GM18505 (cell line): ENCODE results near the gene TACO1.

Experiments
- ATAC-seq: cut with Tn5 transposase; IDR thresholded peaks from one replicate; pipeline ENCODE4 v1.9.1; 2021; ENCODE audit not compliant: unreplicated experiment
- POLR2A ChIP-seq: IDR thresholded peaks from 4 replicates; pipeline ENCODE4 v1.6.1; 2011; ENCODE audit warnings: borderline replicate concordance; ENCODE audit not compliant: insufficient read depth, insufficient read length; ENCODE audit errors: extremely low read depth

The TACO1 gene

DNA sequence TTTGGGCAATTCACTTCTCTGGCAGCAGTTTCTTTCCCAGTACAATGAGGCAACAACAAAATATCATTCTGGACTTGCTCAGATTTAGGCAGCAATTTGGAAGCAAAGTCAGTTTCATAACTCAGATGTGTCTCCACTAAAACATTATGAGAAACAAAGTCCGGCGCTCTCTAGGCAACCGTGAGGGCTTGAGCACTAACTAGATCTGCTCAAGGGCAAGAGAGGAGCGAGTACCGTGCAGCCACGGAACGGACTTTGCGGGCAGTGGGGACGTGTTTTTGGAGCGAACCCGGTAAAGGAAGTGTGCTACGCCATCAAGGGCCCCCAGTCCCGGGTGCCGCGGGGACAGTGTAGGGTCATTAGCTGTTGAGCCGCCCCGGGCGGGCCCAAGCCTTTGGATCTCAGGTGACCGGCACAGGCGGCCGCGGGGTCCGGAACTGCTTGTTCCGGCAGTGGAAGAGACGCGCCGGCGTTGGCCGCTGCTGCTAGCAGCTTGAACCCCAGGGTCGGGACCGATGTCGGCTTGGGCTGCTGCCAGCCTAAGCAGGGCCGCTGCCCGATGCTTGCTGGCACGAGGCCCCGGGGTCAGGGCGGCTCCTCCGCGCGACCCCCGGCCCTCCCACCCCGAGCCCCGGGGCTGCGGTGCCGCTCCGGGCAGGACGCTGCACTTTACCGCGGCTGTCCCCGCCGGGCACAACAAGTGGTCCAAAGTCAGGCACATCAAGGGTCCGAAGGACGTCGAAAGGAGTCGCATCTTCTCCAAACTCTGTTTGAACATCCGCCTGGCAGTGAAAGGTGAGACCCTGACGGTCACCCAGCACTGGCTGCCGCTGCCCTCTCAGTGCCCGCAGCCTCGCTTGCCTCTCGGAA is at the start of gene TACO1:
TACO1 (plus strand) TSS at position 327 of the 870 bp plus-strand sequence; CDS start at position 516, 189 bp downstream.
- TF ChIP-seq POLR2A: peak; percentile 80
- ATAC-seq: peak; percentile 77

GRCh38 chr17:63552211-63552610 is 48.5 kb upstream of the TACO1 start:
- no peak for TF ChIP-seq POLR2A
- no peak for ATAC-seq

- ATAC-seq: no peak
- no peak for TF ChIP-seq POLR2A
Observed at GRCh38 chr17:63555500-63556156, 45.1 kb upstream of the TACO1 start.

GRCh38 chr17:63557416-63557815 is 43.3 kb upstream of the TACO1 start:
- ATAC-seq: no peak
- no peak for TF ChIP-seq POLR2A

DNA sequence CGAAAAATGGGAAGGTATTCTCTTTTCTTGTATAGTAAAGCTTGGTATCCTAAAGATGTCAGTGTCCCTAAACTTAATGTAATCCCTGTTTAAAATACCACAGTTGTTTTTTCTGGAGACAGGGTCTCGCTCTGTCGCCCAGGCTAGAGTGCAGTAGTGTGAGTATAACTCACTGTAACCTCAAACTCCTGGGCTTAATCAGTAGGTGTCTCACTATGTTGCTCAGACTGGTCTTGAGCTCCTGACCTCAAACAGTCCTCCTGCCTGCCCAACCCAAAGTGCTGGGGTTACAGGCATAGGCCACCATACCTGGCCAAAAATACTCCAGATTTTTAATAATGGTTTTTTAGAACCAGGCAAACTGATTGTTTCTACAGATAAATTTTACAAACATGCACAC is 42.3 kb upstream of the TACO1 start:
- no peak for ATAC-seq
- TF ChIP-seq POLR2A: no peak

GRCh38 chr17:63561819-63562218 is 38.9 kb upstream of the TACO1 start:
- TF ChIP-seq POLR2A: no peak
- no peak for ATAC-seq

- no peak for ATAC-seq
- TF ChIP-seq POLR2A: no peak
Observed at GRCh38 chr17:63563339-63563738, 37.4 kb upstream of the TACO1 start.

DNA sequence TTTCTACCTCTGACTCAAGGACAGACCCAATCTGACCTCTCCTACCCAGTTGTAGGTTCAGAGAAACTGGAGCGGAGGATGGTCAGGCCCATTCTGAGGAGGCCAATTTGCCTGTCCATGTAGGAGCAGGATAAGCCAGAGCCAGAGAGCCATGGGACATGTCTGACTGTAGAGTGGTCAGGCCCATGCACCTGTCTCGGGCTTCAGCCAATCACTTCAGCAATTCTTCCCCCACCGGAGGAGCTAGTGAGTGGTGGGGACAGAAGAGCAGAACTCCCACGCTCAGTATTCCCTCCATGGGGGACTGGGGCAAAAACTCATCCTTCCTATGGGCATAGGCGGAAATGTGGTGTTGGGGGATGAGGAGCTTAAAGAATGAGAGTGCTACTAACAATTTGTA is 36.1 kb upstream of the TACO1 start:
- TF ChIP-seq POLR2A: no peak
- ATAC-seq: no peak

- no peak for TF ChIP-seq POLR2A
Observed at GRCh38 chr17:63567229-63567628, 33.5 kb upstream of the TACO1 start.

DNA sequence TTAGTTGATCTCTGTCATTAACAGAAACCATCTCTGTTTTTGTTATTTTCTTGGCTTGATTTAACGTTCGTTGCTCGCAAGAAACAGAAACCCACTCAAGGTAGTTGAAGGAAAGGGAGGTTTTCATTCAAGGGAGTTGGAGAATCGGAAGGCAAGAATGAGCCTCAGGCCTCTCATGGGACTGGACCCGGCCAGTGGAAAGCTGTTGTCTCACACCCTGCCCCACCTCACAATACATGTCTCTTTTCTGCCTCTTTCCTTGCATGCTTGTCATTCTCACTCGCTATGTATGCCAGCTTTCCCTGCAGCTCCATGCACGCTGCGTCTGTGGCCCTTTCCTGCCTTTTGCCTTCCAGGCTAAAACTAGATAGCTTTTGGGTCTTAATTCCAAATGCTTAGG is 32.1 kb upstream of the TACO1 start:
- TF ChIP-seq POLR2A: no peak
- no peak for ATAC-seq

More at GRCh38 chr17:63567229-63567628, 33.5 kb upstream of the TACO1 start:
- no peak for ATAC-seq

GRCh38 chr17:63571632-63572310 is 28.9 kb upstream of the TACO1 start:
- TF ChIP-seq POLR2A: no peak
- no peak for ATAC-seq

DNA sequence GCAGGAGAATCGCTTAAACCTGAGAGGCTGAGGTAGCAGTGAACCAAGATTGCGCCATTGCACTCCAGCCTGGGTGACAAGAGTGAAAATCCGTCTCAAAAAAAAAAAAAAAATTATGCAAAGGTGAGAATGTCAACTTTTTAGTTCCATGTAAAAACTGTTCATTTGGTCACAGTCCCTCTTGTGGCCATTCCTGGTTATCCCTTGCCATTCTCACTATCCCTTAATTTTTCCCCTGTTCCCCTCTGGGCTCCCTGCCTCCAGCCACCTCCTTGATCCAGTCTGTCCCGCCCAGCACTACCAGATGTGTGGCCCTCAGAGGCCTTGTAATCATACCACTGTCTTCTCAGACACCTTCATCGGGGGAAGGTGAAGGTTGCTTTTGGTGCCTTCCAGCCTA is 27.1 kb upstream of the TACO1 start:
- no peak for ATAC-seq
- TF ChIP-seq POLR2A: no peak

DNA sequence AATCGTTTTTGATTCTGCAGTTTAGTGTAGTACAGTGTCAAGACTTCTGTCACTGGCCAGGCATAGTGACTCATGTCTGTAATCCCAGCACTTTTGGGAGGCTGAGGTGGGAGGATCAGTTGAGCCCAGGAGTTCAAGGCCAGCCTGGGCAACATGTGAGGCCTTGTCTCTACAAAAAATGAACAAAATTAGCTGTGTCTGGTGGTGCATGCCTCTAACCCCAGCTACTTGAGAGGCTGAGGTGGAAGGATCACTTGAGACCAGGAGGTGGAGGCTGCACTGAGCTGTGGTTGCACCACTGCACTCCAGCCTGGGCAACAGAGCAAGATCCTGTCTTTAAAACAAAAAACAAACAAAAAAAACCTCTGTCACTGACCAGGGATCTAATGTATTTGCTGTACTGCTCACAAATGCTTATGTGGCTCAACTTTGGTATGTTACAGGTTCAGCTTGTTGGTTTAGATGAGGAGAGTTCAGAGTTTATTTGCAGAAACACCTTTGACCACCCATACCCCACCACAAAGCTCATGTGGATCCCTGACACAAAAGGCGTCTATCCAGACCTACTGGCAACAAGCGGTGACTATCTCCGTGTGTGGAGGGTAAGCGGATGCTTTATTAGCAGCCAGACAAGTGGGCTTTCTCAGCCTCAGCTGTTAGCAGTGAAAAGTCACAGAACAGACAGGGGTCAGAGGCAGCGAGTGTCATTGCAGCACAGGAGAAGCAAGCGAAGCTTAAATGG is 22.5 kb upstream of the TACO1 start:
- no peak for ATAC-seq
- no peak for TF ChIP-seq POLR2A
